ENCODE measurements around the gene CACHD1. TPM values are rescaled to one million over a fixed set of nuclear protein-coding genes. Genes with fewer than 3 reads are reported as not detected.

The CACHD1 gene
- total and polyA plus RNA-seq, 2 of the 8 experiments (the other 6 are each of a cell fraction or from before 2014, with no cell fraction given): 22.2 to 42.5 TPM

DNA sequence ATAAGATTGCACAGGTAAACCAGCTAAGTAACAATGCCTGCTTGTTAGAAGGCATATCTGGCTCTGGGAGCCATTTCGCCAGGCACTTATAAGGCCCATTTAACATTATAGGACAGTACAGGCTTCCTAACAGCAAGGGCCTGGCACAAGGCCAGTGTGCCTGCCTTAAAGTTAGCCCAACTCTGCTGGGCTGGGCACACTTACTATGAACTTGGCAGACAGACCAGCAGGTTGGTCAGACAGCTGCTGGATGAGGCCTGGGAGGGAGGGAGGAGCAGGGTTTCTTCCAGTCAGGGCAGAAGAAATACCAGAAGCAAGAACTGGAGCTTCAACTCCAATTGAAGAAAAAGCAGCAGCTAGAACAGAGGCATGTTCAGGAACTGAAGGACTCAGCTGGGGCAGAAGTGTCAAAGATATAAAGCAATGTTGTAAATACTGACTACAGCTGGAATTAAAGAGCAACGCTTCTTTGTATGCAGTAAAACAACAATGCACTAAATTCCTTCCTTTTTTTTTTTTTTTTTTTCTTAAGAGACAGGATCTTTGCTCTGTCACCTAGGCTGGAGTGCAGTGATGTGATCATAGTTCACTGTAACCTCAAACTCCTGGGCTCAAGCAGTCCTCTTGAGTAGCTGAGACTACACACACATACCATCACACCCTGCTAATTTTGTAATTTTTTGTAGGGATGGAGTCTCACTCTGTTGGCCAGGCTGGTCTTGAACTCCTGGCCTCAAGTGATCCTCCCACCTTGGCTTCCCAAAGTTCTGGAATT lies 4.9 kb downstream of the CACHD1 start:
- H3K18ac ChIP-seq (ENCODE audit: extremely low read depth, low read length): peak overlapping the region; percentile 36
- peaks cover 39 to 85% of the 10 kb centered on the region in 2 experiments for H3K79me2 ChIP-seq (ENCODE audit: control insufficient read depth in 1 of 2, insufficient read depth in 2 of 2, low read length in 2 of 2)
- peaks cover 14 to 28% (median 21%) of the 10 kb centered on the region in 4 experiments for H3K4me1 ChIP-seq (replicated peaks in 1 of 4; ENCODE audit: control insufficient read depth in 3 of 4, insufficient read depth in 4 of 4, low read length in 3 of 4)
- WGBS, 2 experiments (ENCODE audit: extremely low coverage in 1 of 2, insufficient coverage in 1 of 2, insufficient read length in 1 of 2, insufficient replicate concordance in 2 of 2, low coverage in 1 of 2, low lambda C conversion rate in 2 of 2, missing lambda C conversion rate in 1 of 2): 85% methylated on average over 2 of the region's 2 CpGs; no CpG with 5 or more reads in 1 of the 2 experiments
- H3K4me2 ChIP-seq (ENCODE audit: insufficient read depth in 1 of 2, low read depth in 2 of 2, low read length in 2 of 2): peak overlapping the region; percentile 66 to 81; a peak in 3 of 4 replicates
- no peak overlapping the region for H3K23ac ChIP-seq (ENCODE audit: insufficient read length)
- peak overlapping the region in 1 of 4 experiments; percentile 76; a peak in 1 of 8 replicates for H3K4me3 ChIP-seq (ENCODE audit: extremely low read depth in 1 of 4, insufficient read depth in 2 of 4, low read depth in 3 of 4, low read length in 4 of 4)
- H4K20me1 ChIP-seq (replicated peaks in 1 of 2; ENCODE audit: control insufficient read depth in 1 of 2, insufficient read depth in 2 of 2, low read length in 2 of 2): peaks cover under 1 to 17% of the 10 kb centered on the region in 2 experiments
- no peak overlapping the region for H2AFZ ChIP-seq (ENCODE audit: low read length)
- peaks cover 20% of the 10 kb centered on the region for H3K23me2 ChIP-seq (ENCODE audit: low read depth, low read length)
- no peaks in the 10 kb centered on the region; the same call in 1 of the 2 replicates for H3K79me1 ChIP-seq (ENCODE audit: low read depth, low read length)
- DNase-seq (ENCODE audit: low read depth in 1 of 2, low spot score in 2 of 2): no peak
- peak overlapping the region; percentile 67; the same call in 1 of the 2 replicates for H2BK15ac ChIP-seq (ENCODE audit: low read length)
- no peak overlapping the region for H3K4ac ChIP-seq (replicated peaks; ENCODE audit: insufficient read length, low read depth, low read length)
- H2BK120ac ChIP-seq (replicated peaks; ENCODE audit: low read depth, low read length): peak overlapping the region; percentile 22
- H2BK20ac ChIP-seq (ENCODE audit: low read length): peak overlapping the region; percentile 98
- ChIA-PET POLR2A (ENCODE audit: partially characterized antibody) (interaction anchor here (1.1 to 1.6 kb wide), 3 partner anchors 15 to 21 kb away, joined by 4 to 6 read pairs (median 6); no protein-coding TSS in a partner anchor), CTCF (ENCODE audit: partially characterized antibody) (interaction anchor here (1.2 to 1.9 kb wide), 5 partner anchors 14 to 801 kb away, joined by 3 to 10 read pairs (median 3); no protein-coding TSS in a partner anchor)
- H4K8ac ChIP-seq (ENCODE audit: extremely low read depth, insufficient read depth, low read length): no peak overlapping the region
- peak overlapping the region; percentile 79; the same call in 1 of the 2 replicates for H2BK5ac ChIP-seq (ENCODE audit: low read depth, low read length)
- peak overlapping the region; percentile 12 for H4K91ac ChIP-seq (replicated peaks; ENCODE audit: insufficient read length, low read length)
- peak overlapping the region; percentile 91; the same call in 1 of the 2 replicates for H2AK5ac ChIP-seq (ENCODE audit: low read depth, low read length)
- H3K14ac ChIP-seq (ENCODE audit: insufficient read length): no peak overlapping the region
- no peak overlapping the region for H4K5ac ChIP-seq (ENCODE audit: insufficient read length, low read depth, low read length)
- H3K27me3 ChIP-seq (replicated peaks in 1 of 4; ENCODE audit: control insufficient read depth in 3 of 4, extremely low read depth in 1 of 4, insufficient read depth in 3 of 4, low read length in 3 of 4): no peaks in the 10 kb centered on the region
- H2BK12ac ChIP-seq (ENCODE audit: low read depth, low read length): peak overlapping the region; percentile 68; the same call in 1 of the 2 replicates
- H3K36me3 ChIP-seq (ENCODE audit: control insufficient read depth in 2 of 4, insufficient read depth in 4 of 4, low read length in 3 of 4): peaks cover 0 to 6% (median 0%) of the 10 kb centered on the region in 4 experiments; a peak in 1 of 8 replicates
- H3K9ac ChIP-seq (replicated peaks in 1 of 4; ENCODE audit: extremely low read depth in 1 of 4, low read depth in 3 of 4, low read length in 3 of 4): no peak overlapping the region
- H3K9me3 ChIP-seq (ENCODE audit: insufficient read depth in 2 of 2, low read depth in 1 of 2, low read length in 1 of 2): no peaks in the 10 kb centered on the region
- no peak overlapping the region for H3K27ac ChIP-seq (ENCODE audit: low read depth, low read length)
- H3K56ac ChIP-seq (replicated peaks; ENCODE audit: insufficient read length, low read depth, low read length): no peak overlapping the region
- no peak for FAIRE-seq
- no peak for TF ChIP-seq SP1 (IDR thresholded peaks at IDR 0.05; ENCODE audit: low read depth, low read length)
- no peak for TF ChIP-seq JUN (IDR thresholded peaks at IDR 0.05; ENCODE audit: low read depth, low read length)
- no peak for TF ChIP-seq TAF1 (IDR thresholded peaks at IDR 0.05; ENCODE audit: low read depth, low read length)
- no peak for TF ChIP-seq CHD1 (IDR thresholded peaks at IDR 0.05; ENCODE audit: low read depth, low read length)
- TF ChIP-seq GTF2F1 (IDR thresholded peaks at IDR 0.05; ENCODE audit: borderline replicate concordance, low read depth, low read length): no peak
- TF ChIP-seq, protein P1, sequence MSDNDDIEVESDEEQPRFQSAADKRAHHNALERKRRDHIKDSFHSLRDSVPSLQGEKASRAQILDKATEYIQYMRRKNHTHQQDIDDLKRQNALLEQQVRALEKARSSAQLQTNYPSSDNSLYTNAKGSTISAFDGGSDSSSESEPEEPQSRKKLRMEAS (IDR thresholded peaks at IDR 0.05): no peak
- TF ChIP-seq SRF (IDR thresholded peaks at IDR 0.05; ENCODE audit: low read depth, low read length): no peak
- no peak for TF ChIP-seq RFX5 (IDR thresholded peaks at IDR 0.05; ENCODE audit: borderline replicate concordance, low read depth, low read length)
- TF ChIP-seq BACH1 (IDR thresholded peaks at IDR 0.05; ENCODE audit: low read length): no peak
- TF ChIP-seq RNF2 (IDR thresholded peaks at IDR 0.05; ENCODE audit: borderline replicate concordance, low read depth, low read length, missing control alignments, poor library complexity, severe bottlenecking): no peak
- no peak for TF ChIP-seq BCL11A (IDR thresholded peaks at IDR 0.05; ENCODE audit: low read depth in 2 of 2, low read length in 2 of 2)

Measured in H1 (cell line).